ENCODE measurements around the gene FHIT.
A peak's percentile ranks its signal among the peaks of the same experiment; 100 is the strongest.

Gene FHIT

GRCh38 chr3:61247191-61247590, 4.1 kb downstream of the FHIT start:
- H3K4me3 Mint-ChIP-seq = no peak overlapping the region
- peak overlapping the region; percentile 62 for H3K27ac Mint-ChIP-seq
- H3K36me3 Mint-ChIP-seq (ENCODE audit: low read depth) = no peaks in the 10 kb centered on the region
- peaks cover 8% of the 10 kb centered on the region for H3K9me3 Mint-ChIP-seq
- peaks cover 58% of the 10 kb centered on the region for H3K4me1 Mint-ChIP-seq
- TF ChIP-seq CTCF (IDR thresholded peaks at IDR 0.05) = no peak
- H3K27me3 Mint-ChIP-seq (ENCODE audit: low read depth, poor library complexity) = no peaks in the 10 kb centered on the region
- no peak for DNase-seq

DNA sequence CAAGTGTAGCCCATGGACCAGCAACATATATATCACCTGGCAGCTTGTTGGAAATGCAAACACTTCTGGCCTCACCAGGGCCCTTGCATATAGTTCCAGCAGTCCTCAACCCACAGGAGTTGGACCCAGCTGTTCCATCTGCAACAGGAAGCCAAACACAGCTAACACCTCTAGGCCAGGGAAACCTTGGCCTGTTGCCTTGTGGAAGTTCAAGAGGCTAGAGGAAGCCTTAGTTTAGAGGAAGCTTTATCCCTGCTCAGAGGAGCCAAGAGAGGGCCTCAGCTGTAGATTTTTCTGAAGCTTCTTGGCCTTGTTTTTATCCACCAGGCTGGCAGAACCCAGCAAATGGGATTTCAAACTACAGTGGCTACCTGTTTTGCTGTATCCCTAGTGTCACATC, 11.4 kb downstream of the FHIT start:
- Mint-ChIP-seq H3K9me3 (peaks cover 9% of the 10 kb centered on the region), H3K4me1 (peaks cover 39% of the 10 kb centered on the region), H3K27me3 (ENCODE audit: low read depth, poor library complexity) (no peaks in the 10 kb centered on the region), H3K4me3 (no peak overlapping the region), H3K27ac (no peak overlapping the region), H3K36me3 (ENCODE audit: low read depth) (no peaks in the 10 kb centered on the region)
- no peak for DNase-seq
- no peak for TF ChIP-seq CTCF (IDR thresholded peaks at IDR 0.05)

GRCh38 chr3:61237858-61238257, 13.4 kb downstream of the FHIT start:
- H3K4me3 Mint-ChIP-seq = no peak overlapping the region
- H3K9me3 Mint-ChIP-seq = peaks cover 5% of the 10 kb centered on the region
- no peak overlapping the region for H3K27ac Mint-ChIP-seq
- no peak for DNase-seq
- H3K27me3 Mint-ChIP-seq (ENCODE audit: low read depth, poor library complexity) = no peaks in the 10 kb centered on the region
- peaks cover 28% of the 10 kb centered on the region for H3K4me1 Mint-ChIP-seq
- H3K36me3 Mint-ChIP-seq (ENCODE audit: low read depth) = no peaks in the 10 kb centered on the region
- no peak for TF ChIP-seq CTCF (IDR thresholded peaks at IDR 0.05)

DNA sequence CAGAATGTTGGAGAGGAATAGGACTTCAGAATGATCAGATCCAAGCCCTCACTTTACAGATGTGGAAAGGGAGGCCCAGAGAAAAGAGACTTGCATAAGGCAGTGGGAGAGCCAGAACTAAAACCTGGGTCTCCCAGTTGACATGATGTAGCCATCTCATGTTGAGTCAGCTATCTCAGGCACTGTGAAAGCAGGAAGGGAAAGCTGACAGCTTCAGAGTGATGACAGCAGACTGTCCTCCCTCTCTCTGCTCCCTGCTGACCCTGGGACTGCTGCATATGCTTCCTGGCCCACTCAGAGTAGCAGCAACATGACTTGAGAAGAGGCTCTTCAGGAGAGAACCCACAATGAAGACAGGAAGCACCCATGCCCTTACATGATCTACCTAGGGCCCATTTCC, 14.7 kb downstream of the FHIT start:
- no peaks in the 10 kb centered on the region for H3K36me3 Mint-ChIP-seq (ENCODE audit: low read depth)

DNA sequence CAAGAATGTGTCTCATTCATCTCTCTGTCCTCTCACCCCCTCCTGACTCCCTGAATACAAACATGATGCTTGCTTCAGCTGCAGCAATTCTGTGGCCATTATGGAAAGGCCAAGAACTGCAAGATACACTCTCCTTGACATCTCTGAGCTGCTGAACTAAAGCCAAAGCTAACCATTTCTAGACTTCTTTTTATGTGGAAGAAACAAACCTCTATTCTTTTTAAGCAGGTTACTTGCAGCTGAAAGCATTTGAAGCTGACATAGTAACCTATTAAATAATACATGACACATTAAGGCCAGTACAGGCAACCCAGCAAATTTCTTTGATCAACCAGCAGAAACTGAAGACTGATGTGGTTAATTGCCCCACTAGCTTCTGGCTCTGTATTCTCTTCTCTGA, 17.5 kb downstream of the FHIT start:
- DNase-seq = no peak
- peaks cover 17% of the 10 kb centered on the region for H3K4me1 Mint-ChIP-seq
- peak overlapping the region; percentile 43 for H3K27ac Mint-ChIP-seq
- TF ChIP-seq CTCF (IDR thresholded peaks at IDR 0.05) = no peak
- no peaks in the 10 kb centered on the region for H3K9me3 Mint-ChIP-seq
- no peaks in the 10 kb centered on the region for H3K36me3 Mint-ChIP-seq (ENCODE audit: low read depth)
- no peaks in the 10 kb centered on the region for H3K27me3 Mint-ChIP-seq (ENCODE audit: low read depth, poor library complexity)
- no peak overlapping the region for H3K4me3 Mint-ChIP-seq

More for the DNA sequence above, 14.7 kb downstream of the FHIT start:
- TF ChIP-seq CTCF (IDR thresholded peaks at IDR 0.05) = no peak
- no peaks in the 10 kb centered on the region for H3K9me3 Mint-ChIP-seq
- DNase-seq = no peak
- peaks cover 22% of the 10 kb centered on the region for H3K4me1 Mint-ChIP-seq
- H3K4me3 Mint-ChIP-seq = no peak overlapping the region
- no peak overlapping the region for H3K27ac Mint-ChIP-seq
- no peaks in the 10 kb centered on the region for H3K27me3 Mint-ChIP-seq (ENCODE audit: low read depth, poor library complexity)

- peaks cover 16% of the 10 kb centered on the region for H3K4me1 Mint-ChIP-seq
- no peak overlapping the region for H3K27ac Mint-ChIP-seq
- TF ChIP-seq CTCF (IDR thresholded peaks at IDR 0.05) = no peak
- no peaks in the 10 kb centered on the region for H3K9me3 Mint-ChIP-seq
- no peak overlapping the region for H3K4me3 Mint-ChIP-seq
- no peaks in the 10 kb centered on the region for H3K27me3 Mint-ChIP-seq (ENCODE audit: low read depth, poor library complexity)
- H3K36me3 Mint-ChIP-seq (ENCODE audit: low read depth) = no peaks in the 10 kb centered on the region
- no peak for DNase-seq
Observed at GRCh38 chr3:61231693-61232092, 19.6 kb downstream of the FHIT start.
